ENCODE data around the gene MCC. TPM values are rescaled to one million over a fixed set of nuclear protein-coding genes. Genes with fewer than 3 reads are reported as not detected.

The MCC gene
- total and polyA plus RNA-seq, 2 experiments from 2014 or later: 3.4 to 8.8 TPM

DNA sequence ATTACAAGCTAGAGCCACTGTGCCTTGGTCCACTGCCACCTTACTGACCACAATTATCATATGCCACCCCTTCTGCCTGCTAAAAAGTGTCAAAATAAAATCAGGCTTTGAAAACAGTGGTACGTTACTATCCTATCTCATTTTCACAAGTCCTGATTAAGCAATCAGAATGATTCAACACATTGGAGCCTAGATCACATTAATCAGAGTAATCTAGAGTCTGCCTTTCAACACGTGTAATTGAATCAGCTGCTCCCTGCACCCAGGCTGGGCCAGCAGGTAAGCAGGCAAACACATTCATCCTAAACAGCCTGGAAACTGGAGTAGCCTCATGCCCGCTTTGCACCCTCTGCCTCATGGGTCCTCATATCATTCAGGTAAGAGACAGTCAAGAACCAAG is 325.5 kb downstream of the MCC start:
- WGBS, 2 experiments (ENCODE audit: low coverage in 1 of 2, low lambda C conversion rate in 2 of 2, missing lambda C conversion rate in 2 of 2): 28 to 30% methylated on average over 3 of the region's 3 CpGs
- Histone ChIP-seq H3K4me2 (ENCODE audit: unreplicated experiment) (peak overlapping the region; percentile 57), H3K4me1 (ENCODE audit: insufficient read depth) (peaks cover 28% of the 10 kb centered on the region), H3F3A (ENCODE audit: insufficient read depth) (peaks cover 23% of the 10 kb centered on the region), H3K9ac (no peak overlapping the region), H3K79me2 (ENCODE audit: insufficient read depth) (no peaks in the 10 kb centered on the region), H3K9me3 (ENCODE audit: low read depth) (no peaks in the 10 kb centered on the region), H3K9me2 (ENCODE audit: insufficient read depth) (no peaks in the 10 kb centered on the region), H4K20me1 (ENCODE audit: insufficient read depth) (no peaks in the 10 kb centered on the region), H3K27ac (no peak overlapping the region), H3K36me3 (ENCODE audit: low read depth) (no peaks in the 10 kb centered on the region), H3K4me3 (no peak overlapping the region), H2AFZ (no peak overlapping the region), H3K27me3 (replicated peaks; ENCODE audit: insufficient read depth) (no peaks in the 10 kb centered on the region)
- peak; percentile 73 for DNase-seq
- no peak for TF ChIP-seq EZH2 (IDR thresholded peaks at IDR 0.05; ENCODE audit: insufficient read depth, poor library complexity, severe bottlenecking)
- TF ChIP-seq EZH2phosphoT487 (IDR thresholded peaks at IDR 0.05; ENCODE audit: insufficient read depth, low read depth): 0 out of 2 replicates have a peak, but pooled peaks have one; percentile 28
- in situ Hi-C loops (cut with MboI): no loop called here

DNA sequence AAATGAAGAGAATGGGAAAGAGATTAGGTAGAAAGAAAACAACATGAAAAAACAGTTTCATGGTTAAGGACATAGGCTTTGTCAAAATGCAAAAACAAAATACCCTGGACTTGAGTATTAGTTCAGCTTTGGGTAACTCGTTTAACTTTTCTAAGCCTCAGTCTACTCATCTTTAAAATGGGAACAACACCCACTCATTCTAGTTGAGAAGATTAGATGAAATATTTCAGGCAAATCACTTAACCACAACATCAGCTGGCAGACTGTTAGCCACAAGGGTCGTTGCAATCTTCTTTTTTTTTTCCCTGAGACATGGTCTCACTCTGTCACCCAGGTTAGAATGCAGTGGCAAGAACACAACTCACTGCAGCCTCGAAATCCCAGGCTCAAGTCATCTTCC is 326.0 kb downstream of the MCC start:
- Histone ChIP-seq H3K9me2 (ENCODE audit: insufficient read depth) (no peaks in the 10 kb centered on the region), H3F3A (ENCODE audit: insufficient read depth) (peaks cover 17% of the 10 kb centered on the region), H3K9ac (no peak overlapping the region), H2AFZ (no peak overlapping the region), H3K36me3 (ENCODE audit: low read depth) (no peaks in the 10 kb centered on the region), H3K79me2 (ENCODE audit: insufficient read depth) (no peaks in the 10 kb centered on the region), H3K4me2 (ENCODE audit: unreplicated experiment) (no peak overlapping the region), H3K4me1 (ENCODE audit: insufficient read depth) (peaks cover 23% of the 10 kb centered on the region), H3K4me3 (no peak overlapping the region), H3K27ac (no peak overlapping the region), H3K27me3 (replicated peaks; ENCODE audit: insufficient read depth) (no peaks in the 10 kb centered on the region), H3K9me3 (ENCODE audit: low read depth) (no peaks in the 10 kb centered on the region), H4K20me1 (ENCODE audit: insufficient read depth) (no peaks in the 10 kb centered on the region)
- in situ Hi-C loops (cut with MboI): no loop called here
- no peak for DNase-seq
- 78 to 79% methylated on average over 3 of the region's 3 CpGs for WGBS, 2 experiments (ENCODE audit: low coverage in 1 of 2, low lambda C conversion rate in 2 of 2, missing lambda C conversion rate in 2 of 2)
- no peak for TF ChIP-seq EZH2 (IDR thresholded peaks at IDR 0.05; ENCODE audit: insufficient read depth, poor library complexity, severe bottlenecking)

DNA sequence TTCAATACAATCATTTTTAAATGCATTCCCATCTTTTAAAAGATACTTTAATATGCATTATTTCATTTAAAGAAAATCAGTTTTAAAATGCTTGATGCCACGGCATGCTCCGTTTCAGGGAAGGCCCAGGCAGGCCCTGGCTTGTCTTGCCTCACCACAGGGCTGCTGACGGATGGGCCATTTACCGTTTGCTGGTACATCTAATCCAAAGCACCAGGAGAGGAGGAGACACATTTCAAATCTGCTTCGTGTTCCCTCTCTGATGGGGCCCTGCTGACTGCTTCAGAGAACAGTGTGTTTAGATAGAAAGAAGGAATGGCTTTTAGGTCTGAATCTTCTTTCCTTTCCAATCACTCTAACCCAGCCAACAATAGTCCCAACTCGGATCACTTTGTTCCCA is 326.4 kb downstream of the MCC start:
- H3K4me1 ChIP-seq (ENCODE audit: insufficient read depth): peaks cover 21% of the 10 kb centered on the region
- no peaks in the 10 kb centered on the region for H4K20me1 ChIP-seq (ENCODE audit: insufficient read depth)
- no peaks in the 10 kb centered on the region for H3K9me3 ChIP-seq (ENCODE audit: low read depth)
- H3K9me2 ChIP-seq (ENCODE audit: insufficient read depth): no peaks in the 10 kb centered on the region
- no peak for DNase-seq
- peaks cover 13% of the 10 kb centered on the region; the same call in 1 of the 2 replicates for H3F3A ChIP-seq (ENCODE audit: insufficient read depth)
- no peaks in the 10 kb centered on the region for H3K79me2 ChIP-seq (ENCODE audit: insufficient read depth)
- H3K36me3 ChIP-seq (ENCODE audit: low read depth): no peaks in the 10 kb centered on the region
- in situ Hi-C loops (cut with MboI): no loop called here
- H3K9ac ChIP-seq: no peak overlapping the region
- H2AFZ ChIP-seq: no peak overlapping the region
- H3K4me3 ChIP-seq: no peak overlapping the region
- 84% methylated on average over 6 of the region's 6 CpGs for WGBS, 2 experiments (ENCODE audit: low coverage in 1 of 2, low lambda C conversion rate in 2 of 2, missing lambda C conversion rate in 2 of 2)
- no peaks in the 10 kb centered on the region for H3K27me3 ChIP-seq (replicated peaks; ENCODE audit: insufficient read depth)
- TF ChIP-seq EZH2 (IDR thresholded peaks at IDR 0.05; ENCODE audit: insufficient read depth, poor library complexity, severe bottlenecking): no peak
- no peak for TF ChIP-seq EZH2phosphoT487 (IDR thresholded peaks at IDR 0.05; ENCODE audit: insufficient read depth, low read depth)
- no peak overlapping the region for H3K27ac ChIP-seq
- H3K4me2 ChIP-seq (ENCODE audit: unreplicated experiment): no peak overlapping the region

DNA sequence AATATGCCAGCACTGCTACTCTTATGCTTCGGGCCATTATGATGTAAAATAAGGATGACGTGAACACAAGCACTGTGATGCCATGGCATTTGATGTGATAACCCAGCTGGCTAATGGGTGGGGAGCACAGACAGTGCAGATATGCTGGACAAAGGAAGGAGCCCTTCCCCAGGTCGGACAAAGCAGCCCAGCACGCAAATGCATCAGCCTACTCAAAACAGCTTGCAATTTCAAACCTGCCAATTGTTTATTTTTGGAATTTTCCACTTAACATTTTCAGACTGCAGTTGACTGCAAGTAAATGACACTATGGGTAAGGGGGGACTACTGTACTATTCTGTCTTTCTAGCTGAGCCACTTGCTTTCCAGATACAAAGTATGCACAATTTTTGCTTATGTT is 330.4 kb downstream of the MCC start:
- Histone ChIP-seq H3K9me3 (ENCODE audit: low read depth) (no peaks in the 10 kb centered on the region), H3K9me2 (ENCODE audit: insufficient read depth) (no peaks in the 10 kb centered on the region), H3K4me3 (no peak overlapping the region), H3F3A (ENCODE audit: insufficient read depth) (0 out of 2 replicates have a peak, but pooled peaks cover 10% of the 10 kb centered on the region), H3K9ac (no peak overlapping the region), H3K79me2 (ENCODE audit: insufficient read depth) (no peaks in the 10 kb centered on the region), H2AFZ (no peak overlapping the region), H3K4me1 (ENCODE audit: insufficient read depth) (peaks cover 12% of the 10 kb centered on the region), H3K36me3 (ENCODE audit: low read depth) (no peaks in the 10 kb centered on the region), H3K27ac (no peak overlapping the region), H4K20me1 (ENCODE audit: insufficient read depth) (no peaks in the 10 kb centered on the region), H3K27me3 (replicated peaks; ENCODE audit: insufficient read depth) (no peaks in the 10 kb centered on the region), H3K4me2 (ENCODE audit: unreplicated experiment) (no peak overlapping the region)
- DNase-seq: no peak
- in situ Hi-C loops (cut with MboI): no loop called here
- TF ChIP-seq EZH2phosphoT487 (IDR thresholded peaks at IDR 0.05; ENCODE audit: insufficient read depth, low read depth): no peak
- no peak for TF ChIP-seq EZH2 (IDR thresholded peaks at IDR 0.05; ENCODE audit: insufficient read depth, poor library complexity, severe bottlenecking)
- WGBS, 2 experiments (ENCODE audit: low coverage in 1 of 2, low lambda C conversion rate in 2 of 2, missing lambda C conversion rate in 2 of 2): 93 to 94% methylated on average over 4 of the region's 4 CpGs
